GM19238 (cell line): ENCODE data around the gene PLOD1.
"Not testable (repeated sequence)": the region's sequence is repeated elsewhere in the genome, so short reads cannot be mapped to it uniquely, and the experiment has no call there.

Experiments
- DNase-seq: peaks from one replicate; pipeline ENCODE4 v3.0.0; 2011; ENCODE audit warnings: low spot score; ENCODE audit not compliant: insufficient read length

Gene PLOD1

GRCh38 chr1:11938722-11939526, 4.4 kb downstream of the PLOD1 start:
- no peak for DNase-seq

GRCh38 chr1:11939794-11940193, 5.3 kb downstream of the PLOD1 start:
- DNase-seq = not testable (repeated sequence)

DNA sequence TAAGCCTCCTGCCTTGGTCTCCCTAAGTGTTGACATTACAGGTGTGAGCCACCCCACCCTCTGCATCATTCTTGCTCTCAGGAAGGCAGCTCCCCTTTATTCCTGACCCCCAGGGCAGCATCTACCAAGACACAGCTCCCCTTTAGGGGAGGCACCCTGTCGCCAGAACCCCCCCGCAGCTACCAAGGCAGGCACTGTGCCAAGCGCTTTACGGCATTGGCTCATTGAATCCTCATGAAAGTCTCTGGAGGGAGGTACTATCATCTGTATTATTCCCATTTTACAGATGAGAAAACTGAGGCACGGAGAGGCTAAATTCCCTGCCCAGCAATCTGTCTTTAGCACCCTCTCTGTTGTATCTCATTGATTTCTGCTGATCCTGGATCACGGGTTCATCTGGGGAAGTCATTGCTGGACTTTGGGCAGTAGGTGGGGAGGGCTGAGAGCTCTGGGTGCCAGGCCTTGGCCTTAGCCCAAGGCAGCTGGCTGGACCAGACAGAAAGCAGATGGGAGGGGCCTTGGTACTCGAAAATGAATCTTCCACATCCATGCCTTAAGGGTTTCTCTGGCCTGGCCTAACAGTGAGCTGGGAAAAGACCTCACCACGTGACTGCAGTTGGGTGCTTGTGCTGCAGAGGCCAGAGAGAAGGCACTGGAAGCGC, 5.9 kb downstream of the PLOD1 start:
- DNase-seq = no peak

DNA sequence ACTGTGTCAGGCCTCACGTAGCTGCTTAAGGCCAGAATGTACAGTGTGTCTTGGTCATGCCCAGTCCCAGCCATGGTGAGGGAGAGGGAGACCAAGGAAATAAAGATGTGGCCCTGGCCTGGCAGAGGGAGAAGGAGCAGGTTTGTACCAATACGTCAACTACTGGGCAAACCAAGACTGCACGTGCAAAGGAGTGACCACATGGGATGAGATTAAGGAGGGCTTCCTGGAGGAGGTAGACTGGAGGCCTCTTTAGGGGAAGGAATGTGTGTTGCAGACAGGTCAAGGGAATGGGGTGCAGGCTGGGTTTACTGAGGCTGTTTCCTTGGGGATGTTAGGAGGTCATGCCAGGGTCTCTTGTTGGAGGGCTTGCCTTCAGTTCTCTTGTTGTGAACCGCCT, 7.8 kb downstream of the PLOD1 start:
- DNase-seq = no peak

- DNase-seq = no peak
These were observed 9.1 kb downstream of the PLOD1 start for GRCh38 chr1:11943619-11944018.

GRCh38 chr1:11944358-11944931, 9.9 kb downstream of the PLOD1 start:
- no peak for DNase-seq

DNA sequence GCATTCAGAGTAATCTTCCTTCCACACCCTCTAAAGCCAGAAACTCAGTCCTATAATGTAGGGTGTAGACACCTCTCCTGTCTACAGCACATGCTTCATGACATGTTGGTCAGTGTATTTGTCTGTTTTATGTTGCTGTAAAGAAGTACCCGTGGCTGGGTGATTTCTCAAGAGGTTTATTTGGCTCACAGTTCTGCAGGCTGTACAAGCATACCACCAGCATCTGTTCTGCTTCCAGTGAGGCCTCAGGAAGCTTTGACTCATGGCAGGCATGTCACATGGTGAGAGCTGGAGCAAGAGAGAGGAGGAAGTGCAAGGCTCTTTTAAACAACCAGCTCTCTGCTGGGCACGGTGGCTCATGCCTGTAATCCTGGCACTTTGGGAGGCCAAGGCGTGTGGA, 12.1 kb downstream of the PLOD1 start:
- no peak for DNase-seq

GRCh38 chr1:11948822-11949458, 14.4 kb downstream of the PLOD1 start:
- DNase-seq = no peak

- DNase-seq = no peak
These were observed 17.4 kb downstream of the PLOD1 start for GRCh38 chr1:11951901-11952300.

DNA sequence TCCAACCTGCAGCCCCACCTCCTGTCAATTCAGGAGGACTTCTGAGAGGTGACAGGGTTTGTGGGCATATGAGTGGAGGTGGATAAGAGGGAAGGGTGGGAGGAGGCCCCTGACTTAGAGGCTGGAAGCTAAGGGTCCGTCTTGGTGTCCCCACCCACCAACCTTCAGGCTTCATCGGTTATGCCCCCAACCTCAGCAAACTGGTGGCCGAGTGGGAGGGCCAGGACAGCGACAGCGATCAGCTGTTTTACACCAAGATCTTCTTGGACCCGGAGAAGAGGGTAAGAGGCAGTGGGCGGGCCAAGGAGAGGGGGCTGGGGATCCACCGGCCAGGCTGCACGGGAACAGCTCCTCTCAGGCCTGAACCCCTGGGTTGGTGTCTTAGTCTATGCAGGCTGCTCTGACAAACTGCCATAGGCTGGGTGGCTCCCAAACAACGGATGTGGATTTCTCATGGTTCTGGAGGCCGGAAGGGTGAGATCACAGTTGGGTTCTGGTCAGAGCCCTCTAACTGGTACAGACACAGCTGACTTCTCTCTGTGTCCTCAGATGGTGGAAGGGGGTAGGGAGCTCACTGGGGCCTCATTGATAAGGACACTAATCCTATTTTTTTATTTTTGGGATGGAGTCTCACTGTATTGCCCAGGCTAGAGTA, 18.1 kb downstream of the PLOD1 start:
- no peak for DNase-seq

DNA sequence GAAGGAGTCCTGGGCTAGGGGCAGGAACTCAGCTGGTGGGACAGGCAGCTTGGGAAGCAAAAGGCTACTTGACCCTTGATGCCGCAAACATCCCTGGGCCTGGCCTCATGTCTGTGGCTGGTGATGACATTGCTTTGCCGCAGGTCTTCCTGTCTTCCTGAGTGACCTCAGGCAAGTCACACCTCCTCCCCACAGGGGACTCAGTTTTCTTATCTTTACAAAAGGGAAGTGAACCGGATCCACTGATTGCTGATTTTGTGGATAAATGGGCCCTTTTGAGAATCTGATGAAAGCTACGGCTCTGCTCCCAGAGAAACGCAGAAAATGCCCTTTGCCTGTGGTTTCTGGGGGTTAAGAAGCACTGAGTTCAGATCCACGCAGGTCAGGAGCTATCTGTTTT, 20.7 kb downstream of the PLOD1 start:
- no peak for DNase-seq

- DNase-seq = no peak
These were observed 22.9 kb downstream of the PLOD1 start for GRCh38 chr1:11957398-11957797.

GRCh38 chr1:11957897-11958296, 23.4 kb downstream of the PLOD1 start:
- DNase-seq = no peak

DNA sequence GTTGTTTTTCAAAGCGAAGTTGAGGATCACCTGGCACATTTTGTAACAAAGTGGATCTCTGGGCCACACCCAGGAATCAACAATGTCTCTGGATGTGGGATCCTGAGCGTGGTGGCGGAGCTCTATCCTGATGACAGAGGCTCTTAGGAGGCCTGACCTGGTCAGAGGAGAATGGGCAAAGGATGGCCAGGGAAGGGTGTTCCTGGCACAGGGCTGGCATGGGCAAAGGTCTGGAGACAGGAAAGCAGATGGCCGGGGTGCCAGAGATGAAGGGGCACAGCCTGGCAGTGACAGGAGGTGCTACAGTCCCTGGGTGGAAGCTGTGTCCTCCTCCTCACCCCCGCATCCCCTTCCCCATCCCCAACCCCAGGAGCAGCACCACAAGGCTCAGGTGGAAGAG, 25.8 kb downstream of the PLOD1 start:
- no peak for DNase-seq

GRCh38 chr1:11960715-11961114, 26.2 kb downstream of the PLOD1 start:
- DNase-seq = no peak

DNA sequence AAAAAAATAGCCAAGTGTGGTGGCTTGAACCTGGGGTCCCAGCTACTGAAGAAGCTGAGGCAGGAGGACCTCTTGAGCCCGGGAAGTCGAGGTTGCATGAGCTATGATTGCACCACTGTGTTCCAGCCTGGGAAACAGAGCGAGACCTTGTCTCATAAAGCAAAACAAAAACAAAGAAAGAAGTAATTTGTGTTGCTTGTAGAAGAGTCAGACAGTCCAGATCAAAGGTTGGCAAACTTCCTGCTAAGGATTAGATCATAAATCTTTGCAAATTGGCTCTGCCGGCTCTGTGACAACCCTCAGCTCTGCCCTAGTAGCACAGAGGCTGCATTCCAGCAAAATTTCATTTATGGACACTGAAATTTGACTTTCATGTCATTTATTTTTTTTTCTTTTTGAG, 26.7 kb downstream of the PLOD1 start:
- DNase-seq = no peak

GRCh38 chr1:11963622-11964021, 29.1 kb downstream of the PLOD1 start:
- no peak for DNase-seq

DNA sequence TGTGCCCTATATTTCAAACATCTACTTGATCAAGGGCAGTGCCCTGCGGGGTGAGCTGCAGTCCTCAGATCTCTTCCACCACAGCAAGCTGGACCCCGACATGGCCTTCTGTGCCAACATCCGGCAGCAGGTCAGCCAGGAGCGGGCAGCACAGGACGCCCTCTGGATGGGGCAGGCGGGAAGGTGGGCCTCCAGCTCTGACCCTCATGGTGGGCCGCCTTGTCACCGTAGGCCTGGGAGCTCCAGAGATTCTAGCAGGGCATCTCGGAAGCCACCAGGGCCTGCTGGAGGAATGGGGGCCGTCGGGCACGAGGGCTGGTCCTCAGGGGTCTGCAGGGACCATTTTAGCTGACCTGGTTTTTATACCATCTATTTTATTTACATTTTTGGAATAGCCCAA, 30.1 kb downstream of the PLOD1 start:
- DNase-seq = no peak

DNA sequence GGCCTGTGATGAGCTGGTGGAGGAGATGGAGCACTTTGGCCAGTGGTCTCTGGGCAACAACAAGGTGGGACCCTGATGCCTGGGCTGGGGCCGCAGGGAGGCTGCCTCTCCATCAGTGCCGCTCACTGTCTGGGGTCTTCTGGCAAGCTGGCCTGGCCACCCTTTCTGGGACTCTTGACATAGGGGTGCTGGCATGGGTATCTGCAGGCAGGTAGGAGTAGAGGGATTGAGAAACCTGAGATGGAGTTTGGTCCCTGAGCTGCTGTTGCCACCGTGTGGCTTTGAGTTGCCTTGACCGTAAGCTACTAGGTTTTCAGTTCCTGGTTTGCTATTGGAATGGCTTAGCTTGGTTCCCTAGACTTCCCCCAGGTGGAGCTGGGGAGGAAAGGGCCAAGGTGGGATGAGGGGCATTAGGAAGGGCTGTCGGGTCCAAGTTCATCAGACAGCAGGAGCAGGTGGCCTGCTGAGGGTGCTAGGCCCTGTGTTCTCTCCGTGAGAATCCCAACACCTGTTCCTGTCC, 32.6 kb downstream of the PLOD1 start:
- DNase-seq = peak; percentile 28

DNA sequence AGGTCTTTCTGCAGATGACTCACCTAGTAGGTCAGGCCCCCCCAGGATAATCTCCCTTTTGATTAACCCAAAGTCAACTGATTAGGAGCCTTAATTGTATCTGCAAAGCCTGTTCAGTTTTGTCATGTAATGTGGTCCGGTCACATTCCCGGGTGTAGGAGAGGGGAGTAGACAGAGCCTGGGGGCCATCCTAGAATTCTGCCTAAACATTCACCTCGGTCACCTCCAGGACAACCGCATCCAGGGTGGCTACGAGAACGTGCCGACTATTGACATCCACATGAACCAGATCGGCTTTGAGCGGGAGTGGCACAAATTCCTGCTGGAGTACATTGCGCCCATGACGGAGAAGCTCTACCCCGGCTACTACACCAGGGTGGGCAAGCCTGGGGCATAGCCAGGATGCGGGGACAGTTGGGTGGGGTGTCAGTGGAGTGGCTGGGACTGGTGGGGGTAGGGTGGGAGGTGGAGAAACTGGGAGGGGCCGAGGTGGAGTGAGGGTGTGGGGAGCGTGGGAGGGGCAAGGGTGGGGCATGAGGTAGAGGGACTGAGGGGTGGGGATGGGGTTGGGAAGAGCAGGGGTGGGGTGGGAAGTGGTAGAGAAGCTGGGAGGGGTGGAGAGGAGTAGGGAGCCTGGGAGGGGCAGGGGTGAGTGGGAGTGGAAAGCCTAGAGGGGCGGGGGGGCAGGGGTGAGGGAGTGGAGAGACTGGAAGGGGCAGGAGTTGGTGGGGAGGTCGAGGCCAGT, 36.1 kb downstream of the PLOD1 start:
- DNase-seq = no peak

DNA sequence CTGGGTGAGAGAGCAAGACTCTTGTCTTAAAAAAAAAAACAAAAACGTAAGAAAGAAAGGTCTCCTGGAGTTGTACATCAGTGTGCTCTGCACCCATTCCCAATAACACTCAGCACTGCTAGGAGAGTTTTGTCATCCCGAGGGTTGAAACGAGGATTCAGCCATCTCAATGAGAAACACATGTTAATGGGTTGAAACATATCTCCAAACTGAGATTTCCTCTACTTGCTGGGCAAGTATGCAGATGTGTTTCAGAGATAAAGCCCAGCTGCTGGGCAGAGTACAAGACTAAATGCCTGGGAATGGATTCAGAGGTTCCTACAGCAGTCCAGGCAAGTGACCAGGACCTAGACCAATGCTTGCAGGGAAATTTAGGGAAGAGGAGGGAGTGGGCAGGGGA, 43.1 kb downstream of the PLOD1 start:
- DNase-seq = no peak
